Erythroblast (primary cell): ENCODE results near the gene NOL3.

Source experiments
- GATA1 ChIP-seq: IDR thresholded peaks from 2 replicates; pipeline ENCODE4 v1.6.1; 2011; ENCODE audit warnings: low read depth, mild to moderate bottlenecking, control low read depth, low read length, moderate library complexity
- POLR2A ChIP-seq: IDR thresholded peaks from 2 replicates; pipeline ENCODE4 v1.6.1; 2011; ENCODE audit warnings: mild to moderate bottlenecking, low read length

GRCh38 chr16:67157106-67157748, 13.1 kb upstream of the NOL3 start:
- TF ChIP-seq POLR2A (no peak), GATA1 (no peak)
